Erythroblast (primary cell): ENCODE results near the gene RNASE1.

Experiments
- GATA1 ChIP-seq: IDR thresholded peaks from 2 replicates; pipeline ENCODE4 v1.6.1; 2011; ENCODE audit warnings: low read depth, mild to moderate bottlenecking, control low read depth, low read length, moderate library complexity
- POLR2A ChIP-seq: IDR thresholded peaks from 2 replicates; pipeline ENCODE4 v1.6.1; 2011; ENCODE audit warnings: mild to moderate bottlenecking, low read length

DNA sequence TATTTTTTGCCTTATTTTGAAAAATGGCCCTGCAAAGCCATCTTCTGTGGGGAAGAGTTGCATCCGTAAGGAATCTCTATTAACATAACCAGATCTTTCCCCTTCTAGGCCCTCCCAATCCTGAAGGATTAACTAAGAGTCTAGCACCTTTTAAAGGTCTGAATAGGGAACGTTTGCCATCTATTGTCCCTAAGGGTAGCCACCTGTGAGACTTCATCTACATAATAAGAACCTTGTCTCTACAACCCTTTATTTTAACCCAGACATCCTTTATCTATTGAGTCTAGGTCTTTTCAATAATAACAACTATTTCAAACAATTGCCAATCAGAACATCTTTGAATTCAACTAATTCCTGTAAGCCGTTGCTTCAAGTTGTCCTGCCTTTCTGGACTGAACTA is 30.0 kb downstream of the RNASE1 start:
- no peak for TF ChIP-seq POLR2A
- TF ChIP-seq GATA1: no peak
